Karpas-422 (cell line): ENCODE results near the gene RAMP3. TPM values are rescaled to one million over a fixed set of nuclear protein-coding genes. Genes with fewer than 3 reads are reported as not detected.

Source experiments
- DNase-seq: peaks from one replicate; pipeline ENCODE4 v3.0.0-alpha.2; 2015
- H2AFZ ChIP-seq: fragments of 200-600 bp; sonication (generic); 2 replicates; pipeline ENCODE4 v1.6.1; 2014; ENCODE audit warnings: antibody characterized with exemption, low read length, mixed read lengths
- H3K27ac ChIP-seq: fragments of 200-600 bp; sonication (generic); 2 replicates; pipeline ENCODE4 v1.5.1; 2014; ENCODE audit warnings: mild to moderate bottlenecking, low read length, moderate library complexity
- H3K27me3 ChIP-seq: fragments of 200-600 bp; sonication (generic); 2 replicates; pipeline ENCODE4 v1.6.1; 2014; ENCODE audit warnings: low read length, mixed read lengths
- H3K36me3 ChIP-seq: fragments of 200-600 bp; sonication (generic); 2 replicates; pipeline ENCODE4 v1.6.1; 2014; ENCODE audit warnings: low read length, mixed read lengths; ENCODE audit not compliant: insufficient read depth
- H3K4me1 ChIP-seq: fragments of 200-600 bp; sonication (generic); 2 replicates; pipeline ENCODE4 v1.6.1; 2014; ENCODE audit warnings: mild to moderate bottlenecking, low read length, mixed read lengths
- H3K4me2 ChIP-seq: fragments of 200-600 bp; sonication (generic); 2 replicates; pipeline ENCODE4 v1.6.1; 2014; ENCODE audit warnings: low read length, low read depth, mild to moderate bottlenecking; ENCODE audit not compliant: poor library complexity, severe bottlenecking
- H3K4me3 ChIP-seq: fragments of 200-600 bp; sonication (generic); 2 replicates; pipeline ENCODE4 v1.5.1; 2014; ENCODE audit warnings: mild to moderate bottlenecking, antibody characterized with exemption, low read length, mixed read lengths
- H3K79me2 ChIP-seq: fragments of 200-600 bp; sonication (generic); 2 replicates; pipeline ENCODE4 v1.6.1; 2014; ENCODE audit warnings: mild to moderate bottlenecking, low read length, mixed read lengths
- H3K9ac ChIP-seq: fragments of 200-600 bp; sonication (generic); 2 replicates; pipeline ENCODE4 v1.6.0; 2014; ENCODE audit warnings: low read length
- H3K9me2 ChIP-seq: fragments of 200-600 bp; sonication (generic), shearing (Covaris generic); replicated peaks from 2 replicates; pipeline ENCODE4 v1.6.0; 2014; ENCODE audit warnings: mild to moderate bottlenecking, low read length, moderate library complexity; ENCODE audit not compliant: insufficient read depth
- H3K9me3 ChIP-seq: fragments of 300-700, 200-600 bp; sonication (generic); 2 replicates; pipeline ENCODE4 v1.6.1; 2014; ENCODE audit warnings: low read length, mixed read lengths
- H4K20me1 ChIP-seq: fragments of 200-600 bp; sonication (generic); 2 replicates; pipeline ENCODE4 v1.6.1; 2014; ENCODE audit warnings: mild to moderate bottlenecking, antibody characterized with exemption, low read length, low read depth; ENCODE audit not compliant: insufficient read depth
- total RNA-seq: library from RNA; depleted of rRNA; stranded (reverse); fragments of >200 nt; shearing (Covaris generic); gene quantifications from 2 replicates; pipeline ENCODE4 v1.2.3, GENCODE V29; 2014; ENCODE audit warnings: low replicate concordance

RAMP3 gene
- total RNA-seq, 1 experiment from 2014 or later: not detected

- H2AFZ ChIP-seq: no peak overlapping the region
- H3K79me2 ChIP-seq: no peaks in the 10 kb centered on the region
- H3K4me3 ChIP-seq: no peak overlapping the region
- no peaks in the 10 kb centered on the region for H3K4me1 ChIP-seq
- no peaks in the 10 kb centered on the region for H3K9me2 ChIP-seq
- no peaks in the 10 kb centered on the region for H3K27me3 ChIP-seq
- no peak overlapping the region for H3K27ac ChIP-seq
- H4K20me1 ChIP-seq: no peaks in the 10 kb centered on the region
- H3K9me3 ChIP-seq: no peaks in the 10 kb centered on the region
- H3K4me2 ChIP-seq: no peak overlapping the region
- no peak overlapping the region for H3K9ac ChIP-seq
- no peak for DNase-seq
- no peaks in the 10 kb centered on the region for H3K36me3 ChIP-seq
Observed at GRCh38 chr7:45176091-45176490, 18.5 kb downstream of the RAMP3 start.

GRCh38 chr7:45176886-45177731 is 19.5 kb downstream of the RAMP3 start:
- Histone ChIP-seq H3K4me3 (no peak overlapping the region), H3K4me2 (no peak overlapping the region), H3K27me3 (no peaks in the 10 kb centered on the region), H2AFZ (no peak overlapping the region), H3K79me2 (no peaks in the 10 kb centered on the region), H3K9me2 (no peaks in the 10 kb centered on the region), H3K9ac (no peak overlapping the region), H3K27ac (no peak overlapping the region), H3K4me1 (no peaks in the 10 kb centered on the region), H4K20me1 (no peaks in the 10 kb centered on the region), H3K36me3 (no peaks in the 10 kb centered on the region), H3K9me3 (no peaks in the 10 kb centered on the region)
- no peak for DNase-seq

- no peak overlapping the region for H3K9ac ChIP-seq
- H3K4me3 ChIP-seq: no peak overlapping the region
- H3K9me3 ChIP-seq: no peaks in the 10 kb centered on the region
- no peaks in the 10 kb centered on the region for H3K79me2 ChIP-seq
- no peaks in the 10 kb centered on the region for H4K20me1 ChIP-seq
- no peak overlapping the region for H2AFZ ChIP-seq
- no peak overlapping the region for H3K4me2 ChIP-seq
- no peak overlapping the region for H3K27ac ChIP-seq
- no peaks in the 10 kb centered on the region for H3K27me3 ChIP-seq
- no peak for DNase-seq
- no peaks in the 10 kb centered on the region for H3K4me1 ChIP-seq
- no peaks in the 10 kb centered on the region for H3K9me2 ChIP-seq
- no peaks in the 10 kb centered on the region for H3K36me3 ChIP-seq
Observed at GRCh38 chr7:45177801-45178200, 20.2 kb downstream of the RAMP3 start.

- no peaks in the 10 kb centered on the region for H3K79me2 ChIP-seq
- no peaks in the 10 kb centered on the region for H3K36me3 ChIP-seq
- H3K27ac ChIP-seq: no peak overlapping the region
- no peaks in the 10 kb centered on the region for H3K4me1 ChIP-seq
- no peak overlapping the region for H3K9ac ChIP-seq
- H3K9me2 ChIP-seq: no peaks in the 10 kb centered on the region
- H2AFZ ChIP-seq: no peak overlapping the region
- no peaks in the 10 kb centered on the region for H3K9me3 ChIP-seq
- H3K4me2 ChIP-seq: no peak overlapping the region
- no peaks in the 10 kb centered on the region for H4K20me1 ChIP-seq
- no peak overlapping the region for H3K4me3 ChIP-seq
- no peaks in the 10 kb centered on the region for H3K27me3 ChIP-seq
- DNase-seq: peak; percentile 76
Observed at GRCh38 chr7:45178241-45179225, 20.9 kb downstream of the RAMP3 start.

GRCh38 chr7:45179666-45180065 is 22.1 kb downstream of the RAMP3 start:
- H3K4me1 ChIP-seq: no peaks in the 10 kb centered on the region
- H3K4me3 ChIP-seq: no peak overlapping the region
- no peak overlapping the region for H3K9ac ChIP-seq
- no peaks in the 10 kb centered on the region for H3K36me3 ChIP-seq
- H4K20me1 ChIP-seq: no peaks in the 10 kb centered on the region
- no peak overlapping the region for H3K4me2 ChIP-seq
- no peak overlapping the region for H2AFZ ChIP-seq
- H3K9me2 ChIP-seq: no peaks in the 10 kb centered on the region
- no peaks in the 10 kb centered on the region for H3K9me3 ChIP-seq
- H3K79me2 ChIP-seq: no peaks in the 10 kb centered on the region
- no peaks in the 10 kb centered on the region for H3K27me3 ChIP-seq
- no peak overlapping the region for H3K27ac ChIP-seq
- DNase-seq: no peak

- no peak overlapping the region for H3K4me2 ChIP-seq
- H4K20me1 ChIP-seq: no peaks in the 10 kb centered on the region
- H3K36me3 ChIP-seq: no peaks in the 10 kb centered on the region
- H3K27me3 ChIP-seq: no peaks in the 10 kb centered on the region
- no peaks in the 10 kb centered on the region for H3K9me3 ChIP-seq
- no peak for DNase-seq
- no peak overlapping the region for H2AFZ ChIP-seq
- H3K79me2 ChIP-seq: no peaks in the 10 kb centered on the region
- no peaks in the 10 kb centered on the region for H3K4me1 ChIP-seq
- no peak overlapping the region for H3K4me3 ChIP-seq
- no peak overlapping the region for H3K27ac ChIP-seq
- no peak overlapping the region for H3K9ac ChIP-seq
- no peaks in the 10 kb centered on the region for H3K9me2 ChIP-seq
Observed at GRCh38 chr7:45180084-45180986, 22.7 kb downstream of the RAMP3 start.

GRCh38 chr7:45181286-45181960 is 23.8 kb downstream of the RAMP3 start:
- no peaks in the 10 kb centered on the region for H3K9me3 ChIP-seq
- no peaks in the 10 kb centered on the region for H3K27me3 ChIP-seq
- H4K20me1 ChIP-seq: no peaks in the 10 kb centered on the region
- DNase-seq: no peak
- no peaks in the 10 kb centered on the region for H3K4me1 ChIP-seq
- H3K9me2 ChIP-seq: no peaks in the 10 kb centered on the region
- H3K9ac ChIP-seq: no peak overlapping the region
- no peak overlapping the region for H3K4me3 ChIP-seq
- no peak overlapping the region for H3K27ac ChIP-seq
- no peak overlapping the region for H3K4me2 ChIP-seq
- H3K36me3 ChIP-seq: no peaks in the 10 kb centered on the region
- H3K79me2 ChIP-seq: no peaks in the 10 kb centered on the region
- H2AFZ ChIP-seq: no peak overlapping the region
